Stomach (tissue), 4 donors: Measurements from ENCODE around the gene TMEM132C.

ENCODE experiments used
- CTCF ChIP-seq, 7 experiments: fragments of 450-650 bp in 4 of 7; fragments of 200-600 bp in 3 of 7; sonication (generic) in 3 of 7; IDR thresholded peaks; one replicate each; pipeline ENCODE4 v1.5.1; 2016 to 2019; ENCODE audit warnings: antibody characterized with exemption in 7 of 7, control low read depth in 2 of 7, mild to moderate bottlenecking in 1 of 7
- EP300 ChIP-seq: sonication (generic); formaldehyde crosslinking; IDR thresholded peaks from one replicate; pipeline ENCODE4 v1.6.1; 2017; ENCODE audit warnings: antibody characterized with exemption
- POLR2A ChIP-seq, 4 donors: fragments of 450-650 bp; IDR thresholded peaks; one replicate each; pipeline ENCODE4 v1.6.1; 2016; ENCODE audit warnings: antibody characterized with exemption in 4 of 4, control low read depth in 2 of 4, mild to moderate bottlenecking in 1 of 4, moderate library complexity in 1 of 4
- POLR2AphosphoS5 ChIP-seq, 3 donors: sonication (generic); formaldehyde crosslinking; IDR thresholded peaks; one replicate each; pipeline ENCODE4 v1.6.1; 2016; ENCODE audit warnings: antibody characterized with exemption in 3 of 3

DNA sequence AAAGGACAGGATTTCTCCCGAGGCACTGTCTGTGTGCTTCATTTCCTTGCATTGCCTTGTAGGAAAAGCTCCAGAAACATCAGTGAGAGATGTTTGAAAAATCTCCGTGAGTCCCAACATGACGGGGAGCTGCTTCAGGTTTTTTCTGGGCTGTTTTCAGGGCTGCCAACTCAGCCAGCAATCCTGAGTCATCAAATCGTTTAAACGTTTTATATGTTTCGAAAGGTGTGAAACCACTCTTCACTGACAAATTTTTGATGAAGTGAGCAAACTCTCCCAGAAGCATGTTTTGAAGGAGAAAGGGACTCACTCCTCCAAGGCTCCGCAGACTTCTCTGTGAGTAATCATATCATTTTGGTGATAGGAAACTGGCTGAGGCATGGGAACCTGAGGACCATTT is 240.5 kb downstream of the TMEM132C start:
- TF ChIP-seq POLR2A (IDR thresholded peaks at IDR 0.05) (no peak), CTCF (IDR thresholded peaks at IDR 0.05) (no peak), EP300 (no peak), POLR2AphosphoS5 (IDR thresholded peaks at IDR 0.05) (no peak)
